Sigmoid colon (tissue), 7 donors: ENCODE results near the gene ZNF800. TPM values are rescaled to one million over a fixed set of nuclear protein-coding genes. Genes with fewer than 3 reads are reported as not detected.
"Not testable (repeated sequence)": the region's sequence is repeated elsewhere in the genome, so short reads cannot be mapped to it uniquely, and the experiment has no call there.

Source experiments
- DNase-seq: peaks from one replicate; pipeline ENCODE4 v3.0.0-alpha.2; 2019
- H3K27ac ChIP-seq, 4 donors: fragments of 200-600 bp; sonication (generic); one replicate each; pipeline ENCODE4 v1.5.1; 2016 to 2019; ENCODE audit warnings: mild to moderate bottlenecking in 1 of 4
- H3K27me3 ChIP-seq, 3 donors: fragments of 200-600 bp; sonication (generic); one replicate each; pipeline ENCODE4 v1.5.1; 2019; ENCODE audit warnings: mild to moderate bottlenecking in 1 of 3
- H3K36me3 ChIP-seq, 4 donors: fragments of 200-600 bp; sonication (generic); one replicate each; pipeline ENCODE4 v1.5.1; 2016 to 2019
- H3K4me1 ChIP-seq, 4 donors: fragments of 200-600 bp; sonication (generic); one replicate each; pipeline ENCODE4 v1.5.1; 2017 to 2019
- H3K4me3 ChIP-seq, 4 donors: fragments of 200-600 bp; sonication (generic); one replicate each; pipeline ENCODE4 v1.5.1; 2017 to 2019; ENCODE audit warnings: mild to moderate bottlenecking in 2 of 4, moderate library complexity in 1 of 4
- H3K9me3 ChIP-seq, 4 donors: fragments of 200-600 bp in 3 of 4; sonication (generic) in 3 of 4; one replicate each; pipeline versions ENCODE4 v1.5.1 to v1.6.1; 2013 to 2019
- EP300 ChIP-seq, 4 donors: sonication (generic); formaldehyde crosslinking; IDR thresholded peaks; one replicate each; pipeline ENCODE4 v1.6.1; 2017; ENCODE audit warnings: antibody characterized with exemption in 4 of 4
- POLR2A ChIP-seq, 2 donors: fragments of 450-650 bp; IDR thresholded peaks; one replicate each; pipeline ENCODE4 v1.6.1; 2016; ENCODE audit warnings: antibody characterized with exemption in 2 of 2, mild to moderate bottlenecking in 2 of 2, moderate library complexity in 2 of 2
- POLR2AphosphoS5 ChIP-seq, 4 donors: sonication (generic); formaldehyde crosslinking; IDR thresholded peaks; one replicate each; pipeline ENCODE4 v1.6.1; 2017; ENCODE audit warnings: antibody characterized with exemption in 4 of 4
- WGBS, 2 donors: extraction: QIAGEN DNeasy Blood & Tissue Kit; methylation state at CpG; one replicate each; pipeline ENCODE4 v1.1.7; 2013; 5-methylcytosine and 5-hydroxymethylcytosine counted together
- intact Hi-C: fragments of 100-400 bp; cut with DNase I; formaldehyde crosslinking; loops from one replicate; pipeline ENCODE4 v1.15.1; 2023
- polyA plus RNA-seq, 3 donors: library from polyadenylated mRNA; stranded (reverse); fragments of 200-250 nt; gene quantifications; one replicate each; pipeline ENCODE4 v1.2.3, GENCODE V29; 2013
- total RNA-seq, 4 donors: library from RNA; depleted of rRNA; stranded (reverse); fragments of >200 nt; gene quantifications; one replicate each; pipeline ENCODE4 v1.1.0, GENCODE V29; 2016
- TF ChIP-seq, protein P1 (sequence below), 4 experiments: fragments of 450-650 bp in 3 of 4; fragments of 200-600 bp in 1 of 4; IDR thresholded peaks; one replicate each; pipeline ENCODE4 v1.5.1; 2016 to 2019; ENCODE audit warnings: antibody characterized with exemption in 4 of 4, mild to moderate bottlenecking in 3 of 4, moderate library complexity in 2 of 4
- donor health status: healthy with polysubstance abuse.
- donor health status: Bipolar disorder and iron deficiency.
- donor health status: healthy.

The ZNF800 gene
- total and polyA plus RNA-seq, 7 donors, result 3.6 to 39.1 (median 29.2) TPM

- TF ChIP-seq, protein P1, sequence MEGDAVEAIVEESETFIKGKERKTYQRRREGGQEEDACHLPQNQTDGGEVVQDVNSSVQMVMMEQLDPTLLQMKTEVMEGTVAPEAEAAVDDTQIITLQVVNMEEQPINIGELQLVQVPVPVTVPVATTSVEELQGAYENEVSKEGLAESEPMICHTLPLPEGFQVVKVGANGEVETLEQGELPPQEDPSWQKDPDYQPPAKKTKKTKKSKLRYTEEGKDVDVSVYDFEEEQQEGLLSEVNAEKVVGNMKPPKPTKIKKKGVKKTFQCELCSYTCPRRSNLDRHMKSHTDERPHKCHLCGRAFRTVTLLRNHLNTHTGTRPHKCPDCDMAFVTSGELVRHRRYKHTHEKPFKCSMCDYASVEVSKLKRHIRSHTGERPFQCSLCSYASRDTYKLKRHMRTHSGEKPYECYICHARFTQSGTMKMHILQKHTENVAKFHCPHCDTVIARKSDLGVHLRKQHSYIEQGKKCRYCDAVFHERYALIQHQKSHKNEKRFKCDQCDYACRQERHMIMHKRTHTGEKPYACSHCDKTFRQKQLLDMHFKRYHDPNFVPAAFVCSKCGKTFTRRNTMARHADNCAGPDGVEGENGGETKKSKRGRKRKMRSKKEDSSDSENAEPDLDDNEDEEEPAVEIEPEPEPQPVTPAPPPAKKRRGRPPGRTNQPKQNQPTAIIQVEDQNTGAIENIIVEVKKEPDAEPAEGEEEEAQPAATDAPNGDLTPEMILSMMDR (IDR thresholded peaks at IDR 0.05), result no peak
- Histone ChIP-seq H3K36me3 (no peaks in the 10 kb centered on the region), H3K9me3 (no peaks in the 10 kb centered on the region), H3K27ac (no peak overlapping the region), H3K27me3 (no peaks in the 10 kb centered on the region), H3K4me3 (no peak overlapping the region), H3K4me1 (peaks cover 0 to 5% (median 0%) of the 10 kb centered on the region in 4 donors)
- 91 to 96% methylated on average over 3 of the region's 3 CpGs for WGBS, 2 donors
- DNase-seq, result no peak
- intact Hi-C loops, result no loop called here
Observed at GRCh38 chr7:127437241-127437640, 44.7 kb upstream of the ZNF800 start.

- DNase-seq, H3K27ac ChIP-seq, H3K4me3 ChIP-seq, H3K9me3 ChIP-seq, intact Hi-C loops, H3K4me1 ChIP-seq, H3K36me3 ChIP-seq, H3K27me3 ChIP-seq: not testable (repeated sequence)
- 92 to 93% methylated on average over 18 of the region's 18 CpGs for WGBS, 2 donors
Observed at GRCh38 chr7:127429281-127429680, 36.8 kb upstream of the ZNF800 start.

DNA sequence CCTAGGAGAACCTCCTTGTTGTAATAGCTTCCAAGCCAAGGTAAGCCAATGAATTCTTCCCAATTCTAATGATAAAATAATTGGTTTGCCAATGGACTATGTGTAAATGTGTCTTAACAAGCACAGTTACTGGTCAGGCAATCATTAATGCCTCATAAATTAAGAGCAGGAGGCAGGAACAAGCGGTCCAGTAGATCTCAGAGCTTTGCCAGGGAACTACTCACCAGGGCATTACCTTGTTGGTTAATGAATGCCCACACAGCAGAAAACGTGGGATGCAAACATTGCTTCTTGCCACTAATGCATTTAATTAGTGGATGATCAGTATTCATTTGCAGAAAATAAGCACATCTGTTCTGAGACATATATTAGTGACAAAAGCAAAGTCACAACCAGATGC lies 26.7 kb upstream of the ZNF800 start:
- Histone ChIP-seq H3K36me3 (no peaks in the 10 kb centered on the region), H3K9me3 (no peaks in the 10 kb centered on the region), H3K4me3 (no peak overlapping the region), H3K4me1 (no peaks in the 10 kb centered on the region), H3K27me3 (no peaks in the 10 kb centered on the region), H3K27ac (no peak overlapping the region)
- DNase-seq, result no peak
- TF ChIP-seq, protein P1 (IDR thresholded peaks at IDR 0.05), result no peak
- TF ChIP-seq EP300 (IDR thresholded peaks at IDR 0.05), result no peak
- TF ChIP-seq POLR2A (IDR thresholded peaks at IDR 0.05), result no peak
- TF ChIP-seq POLR2AphosphoS5 (IDR thresholded peaks at IDR 0.05), result no peak
- intact Hi-C loops, result no loop called here
- 70 to 78% methylated on average over 2 of the region's 2 CpGs for WGBS, 2 donors

DNA sequence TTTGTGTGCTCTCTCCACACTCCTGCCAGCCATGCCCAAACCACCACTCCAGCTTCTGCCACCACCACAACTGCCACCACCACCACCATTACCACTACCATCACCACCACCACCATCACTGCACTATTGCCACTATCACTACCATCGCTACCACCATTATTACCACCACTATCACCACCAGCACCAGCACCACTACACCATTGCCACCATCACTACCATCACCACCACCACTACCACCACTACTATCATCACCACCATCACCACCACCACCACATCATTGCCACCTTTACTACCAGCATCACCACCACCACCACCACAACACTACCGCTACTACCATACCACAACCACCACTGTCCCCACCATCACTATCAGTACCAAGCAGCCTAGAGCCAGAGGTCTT lies 26.0 kb upstream of the ZNF800 start:
- no peaks in the 10 kb centered on the region for H3K9me3 ChIP-seq
- no peak overlapping the region for H3K27ac ChIP-seq
- H3K36me3 ChIP-seq, result no peaks in the 10 kb centered on the region
- WGBS, 2 donors, result 46 to 49% methylated on average over 2 of the region's 2 CpGs
- intact Hi-C loops, result no loop called here
- no peak overlapping the region for H3K4me3 ChIP-seq
- H3K4me1 ChIP-seq, result no peaks in the 10 kb centered on the region
- DNase-seq, result no peak
- H3K27me3 ChIP-seq, result no peaks in the 10 kb centered on the region
- TF ChIP-seq POLR2AphosphoS5 (IDR thresholded peaks at IDR 0.05) (no peak), POLR2A (IDR thresholded peaks at IDR 0.05) (no peak), EP300 (IDR thresholded peaks at IDR 0.05) (no peak)
- TF ChIP-seq, protein P1 (IDR thresholded peaks at IDR 0.05), result no peak

DNA sequence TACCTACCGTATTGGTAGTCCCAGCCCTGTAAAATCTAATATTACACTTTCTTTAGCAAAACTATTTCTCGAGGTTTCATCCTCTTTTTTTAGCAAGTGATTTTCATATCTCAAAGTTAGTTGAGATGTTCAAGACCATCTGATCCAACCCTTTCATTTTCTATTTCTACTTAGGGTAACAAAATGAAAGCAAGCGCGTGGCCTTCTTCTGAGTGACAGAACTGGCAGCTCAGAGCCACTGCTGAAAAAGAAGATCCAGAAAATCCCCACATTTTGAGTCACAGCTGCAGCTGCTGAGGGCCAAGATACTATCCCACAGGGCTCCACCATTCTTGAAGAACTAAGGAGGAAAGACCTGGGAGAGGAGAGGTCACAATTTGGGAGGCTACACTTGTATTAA lies 24.8 kb upstream of the ZNF800 start:
- 58 to 85% methylated on average over 4 of the region's 4 CpGs for WGBS, 2 donors

More for the DNA sequence above, 24.8 kb upstream of the ZNF800 start:
- no peak overlapping the region for H3K4me3 ChIP-seq
- TF ChIP-seq POLR2A (IDR thresholded peaks at IDR 0.05), result no peak
- TF ChIP-seq POLR2AphosphoS5 (IDR thresholded peaks at IDR 0.05), result no peak
- TF ChIP-seq, protein P1 (IDR thresholded peaks at IDR 0.05), result no peak
- TF ChIP-seq EP300 (IDR thresholded peaks at IDR 0.05), result no peak
- no peak overlapping the region for H3K27ac ChIP-seq
- H3K36me3 ChIP-seq, result no peaks in the 10 kb centered on the region
- intact Hi-C loops, result no loop called here
- no peaks in the 10 kb centered on the region for H3K9me3 ChIP-seq
- DNase-seq, result no peak
- no peaks in the 10 kb centered on the region for H3K27me3 ChIP-seq
- H3K4me1 ChIP-seq, result no peaks in the 10 kb centered on the region
